Mucosa of descending colon (tissue), 3 donors: ENCODE results near the gene SCAMP2. TPM values are rescaled to one million over a fixed set of nuclear protein-coding genes. Genes with fewer than 3 reads are reported as not detected.

ENCODE experiments used
- ATAC-seq: fragments of 200-7000 bp; cut with Tn5 transposase; one replicate; pipeline ENCODE4 v1.9.1; 2020; ENCODE audit warnings: mild to moderate bottlenecking, moderate library complexity
- DNase-seq, 3 donors: peaks; one replicate each; pipeline ENCODE4 v3.0.0-alpha.2; 2020
- H3K36me3 ChIP-seq: fragments of 200-600 bp; one replicate; pipeline ENCODE4 v1.8.0; 2021; ENCODE audit warnings: low read depth, mild to moderate bottlenecking
- H3K4me1 ChIP-seq: fragments of 200-600 bp; one replicate; pipeline ENCODE4 v1.8.0; 2021; ENCODE audit warnings: low read depth, mild to moderate bottlenecking
- H3K4me3 ChIP-seq: fragments of 200-600 bp; one replicate; pipeline ENCODE4 v1.8.0; 2021; ENCODE audit warnings: mild to moderate bottlenecking
- H3K9me3 ChIP-seq: fragments of 200-600 bp; one replicate; pipeline ENCODE4 v1.8.0; 2021; ENCODE audit warnings: mild to moderate bottlenecking
- CTCF ChIP-seq: fragments of 200-600 bp; IDR thresholded peaks from one replicate; pipeline ENCODE4 v1.8.0; 2022; ENCODE audit warnings: antibody characterized with exemption, mild to moderate bottlenecking
- intact Hi-C, 2 donors: fragments of 100-400 bp; cut with DNase I in 1 of 2; cut with micrococcal nuclease in 1 of 2; formaldehyde crosslinking; loops; one replicate each; pipeline versions ENCODE4 v1.11.0 to v1.11.1; 2022; cut with DNase I, micrococcal nuclease
- total RNA-seq, 3 donors: library from RNA; stranded (reverse); fragmentation: NEBNext Ultra II Directional in 2 of 3; extraction: Animal tissue kit (Norgen Biotek cat#: 25700) in 2 of 3; gene quantifications; one replicate each; pipeline versions ENCODE4 v1.2.1 to v1.2.4, GENCODE V29; 2021 to 2023
- donor health status: DM: no; HTN: no; CAD: no; lungs with moderate emphysema.
- donor health status: DM: no; HTN: no; CAD: no.
- donor health status: DM: no; HTN: yes; CAD: no.

The SCAMP2 gene
- total RNA-seq, 3 donors from 2014 or later, result 125 to 236 (median 218) TPM

- intact Hi-C loops, result no loop called here
- Histone ChIP-seq H3K9me3 (no peaks in the 10 kb centered on the region), H3K36me3 (no peaks in the 10 kb centered on the region), H3K4me3 (no peak overlapping the region), H3K4me1 (peaks cover 20% of the 10 kb centered on the region)
- no peak for DNase-seq
- TF ChIP-seq CTCF, result no peak
- ATAC-seq, result no peak
Measured at GRCh38 chr15:74844319-74845207, 28.6 kb downstream of the SCAMP2 start.

GRCh38 chr15:74843891-74844299, 29.3 kb downstream of the SCAMP2 start:
- no peak for TF ChIP-seq CTCF
- intact Hi-C loops, result no loop called here
- H3K36me3 ChIP-seq, result no peaks in the 10 kb centered on the region
- H3K4me3 ChIP-seq, result no peak overlapping the region
- peaks cover 20% of the 10 kb centered on the region for H3K4me1 ChIP-seq
- no peak for DNase-seq
- no peak for ATAC-seq
- H3K9me3 ChIP-seq, result no peaks in the 10 kb centered on the region

GRCh38 chr15:74843445-74843828, 29.7 kb downstream of the SCAMP2 start:
- TF ChIP-seq CTCF, result no peak
- no peak overlapping the region for H3K4me3 ChIP-seq

GRCh38 chr15:74842581-74843444, 30.4 kb downstream of the SCAMP2 start, which contains the start of gene ULK3:
Gene ULK3, minus strand, starts transcription at chr15:74843156. Its CDS starts 51 bp downstream, at chr15:74843105.
- H3K4me1 ChIP-seq, result peaks cover 20% of the 10 kb centered on the region
- ATAC-seq, result peak; percentile 93
- no peaks in the 10 kb centered on the region for H3K36me3 ChIP-seq

More at GRCh38 chr15:74843445-74843828, 29.7 kb downstream of the SCAMP2 start:
- H3K9me3 ChIP-seq, result no peaks in the 10 kb centered on the region
- no peak for ATAC-seq
- peaks cover 20% of the 10 kb centered on the region for H3K4me1 ChIP-seq
- H3K36me3 ChIP-seq, result no peaks in the 10 kb centered on the region
- intact Hi-C loops, result no loop called here
- DNase-seq, result no peak

More at GRCh38 chr15:74842581-74843444, 30.4 kb downstream of the SCAMP2 start, which contains the start of gene ULK3:
- Histone ChIP-seq H3K4me3 (peak within 1 kb of the TSS; percentile 45), H3K9me3 (no peaks in the 10 kb centered on the region)
- intact Hi-C loops, result no loop called here
- peak; percentile 94 for TF ChIP-seq CTCF
- peak; percentile 93 to 95 (median 94) for DNase-seq
